NT2/D1 (cell line): ENCODE results near the gene PPFIBP1.
A peak's percentile ranks its signal among the peaks of the same experiment; 100 is the strongest.
"Not testable (repeated sequence)": the region's sequence is repeated elsewhere in the genome, so short reads cannot be mapped to it uniquely, and the experiment has no call there.

Experiments used
- DNase-seq: peaks from one replicate; pipeline ENCODE4 v3.0.0-alpha.2; 2011; ENCODE audit warnings: low read depth, low spot score
- H3K27me3 ChIP-seq: 2 replicates; pipeline ENCODE4 v1.6.0; 2011; ENCODE audit warnings: mild to moderate bottlenecking; ENCODE audit not compliant: insufficient read length, insufficient read depth
- H3K36me3 ChIP-seq: 2 replicates; pipeline ENCODE4 v1.6.1; 2011; ENCODE audit warnings: mild to moderate bottlenecking, low read length, mixed read lengths; ENCODE audit not compliant: insufficient read depth, insufficient read length
- H3K4me1 ChIP-seq: 2 replicates; pipeline ENCODE4 v1.5.1; 2011; ENCODE audit not compliant: insufficient read depth, insufficient read length
- H3K4me3 ChIP-seq: 2 replicates; pipeline ENCODE4 v1.5.1; 2011; ENCODE audit warnings: low read depth; ENCODE audit not compliant: insufficient read length
- H3K9ac ChIP-seq: 2 replicates; pipeline ENCODE4 v1.6.0; 2011; ENCODE audit warnings: low read depth; ENCODE audit not compliant: insufficient read length
- H3K9me3 ChIP-seq: 2 replicates; pipeline ENCODE4 v1.5.1; 2011; ENCODE audit warnings: mild to moderate bottlenecking, low read length; ENCODE audit not compliant: insufficient read depth
- SUZ12 ChIP-seq: IDR thresholded peaks from 2 replicates; pipeline ENCODE4 v1.6.1; 2011; ENCODE audit not compliant: insufficient read length, insufficient read depth; ENCODE audit errors: extremely low read depth
- YY1 ChIP-seq: IDR thresholded peaks from 2 replicates; pipeline ENCODE4 v1.6.1; 2011; ENCODE audit not compliant: insufficient read length, insufficient read depth
- ZNF274 ChIP-seq: IDR thresholded peaks from 2 replicates; pipeline ENCODE4 v1.6.1; 2011; ENCODE audit warnings: mild to moderate bottlenecking, low read depth, low read length

The PPFIBP1 gene

GRCh38 chr12:27588776-27589175 lies 64.8 kb downstream of the PPFIBP1 start:
- H3K9ac ChIP-seq: no peak overlapping the region
- no peak for DNase-seq
- TF ChIP-seq ZNF274 (no peak), SUZ12 (no peak), YY1 (no peak)
- no peaks in the 10 kb centered on the region for H3K27me3 ChIP-seq
- H3K9me3 ChIP-seq: no peaks in the 10 kb centered on the region
- H3K4me1 ChIP-seq: no peaks in the 10 kb centered on the region
- no peak overlapping the region for H3K4me3 ChIP-seq
- H3K36me3 ChIP-seq: peaks cover 13% of the 10 kb centered on the region

- Histone ChIP-seq H3K9ac (no peak overlapping the region), H3K27me3 (no peaks in the 10 kb centered on the region), H3K36me3 (peaks cover 10% of the 10 kb centered on the region), H3K4me1 (no peaks in the 10 kb centered on the region), H3K9me3 (no peaks in the 10 kb centered on the region), H3K4me3 (no peak overlapping the region)
- TF ChIP-seq ZNF274: no peak
- TF ChIP-seq YY1: no peak
- no peak for TF ChIP-seq SUZ12
- DNase-seq: no peak
Measured at GRCh38 chr12:27589419-27589818, 65.4 kb downstream of the PPFIBP1 start.

DNA sequence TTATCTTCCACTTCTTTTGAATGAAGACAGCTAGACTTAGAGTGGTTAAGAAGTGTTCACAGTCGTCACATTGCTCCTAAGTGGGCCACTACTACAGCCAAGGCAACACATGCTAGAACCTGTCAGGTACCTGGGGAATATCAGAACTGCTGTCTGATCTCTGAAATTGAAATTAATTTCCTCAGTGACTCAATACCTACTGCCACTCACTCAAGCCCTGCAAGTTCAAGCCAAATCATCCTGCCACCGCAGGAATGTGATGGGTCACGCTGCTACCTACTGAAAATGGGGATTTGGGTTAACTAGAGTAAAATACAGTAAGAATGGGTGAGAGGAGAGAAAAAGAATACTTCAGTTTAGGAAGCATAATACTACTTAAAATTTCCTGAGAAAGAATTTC lies 67.7 kb downstream of the PPFIBP1 start:
- peaks cover 23% of the 10 kb centered on the region for H3K36me3 ChIP-seq
- H3K4me3 ChIP-seq, H3K9ac ChIP-seq, H3K4me1 ChIP-seq, DNase-seq, H3K27me3 ChIP-seq, H3K9me3 ChIP-seq: not testable (repeated sequence)

DNA sequence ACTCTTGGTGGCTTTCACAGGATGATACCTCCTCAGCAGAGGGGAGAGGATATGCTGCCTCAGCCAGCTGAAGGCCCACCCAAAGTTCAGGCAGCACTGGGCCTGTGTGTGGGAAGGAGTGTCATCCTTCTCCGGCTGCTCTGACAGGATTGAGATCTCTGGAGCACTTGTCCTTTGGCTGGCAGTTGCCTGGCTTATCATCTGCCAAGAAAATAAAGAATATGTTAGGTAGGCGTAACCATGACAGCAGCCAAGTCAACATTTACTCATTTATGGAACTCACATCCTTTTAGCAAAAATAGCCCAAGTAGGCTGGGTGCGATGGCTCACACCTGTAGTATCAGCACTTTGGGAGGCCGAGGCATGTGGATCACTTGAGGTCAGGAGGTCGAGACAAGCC lies 68.5 kb downstream of the PPFIBP1 start:
- DNase-seq: no peak
- Histone ChIP-seq H3K4me1 (no peaks in the 10 kb centered on the region), H3K36me3 (peaks cover 23% of the 10 kb centered on the region), H3K9ac (no peak overlapping the region), H3K27me3 (no peaks in the 10 kb centered on the region), H3K9me3 (0 out of 2 replicates have a peak, but pooled peaks cover 3% of the 10 kb centered on the region), H3K4me3 (no peak overlapping the region)
- TF ChIP-seq ZNF274 (no peak), SUZ12 (no peak), YY1 (no peak)

DNA sequence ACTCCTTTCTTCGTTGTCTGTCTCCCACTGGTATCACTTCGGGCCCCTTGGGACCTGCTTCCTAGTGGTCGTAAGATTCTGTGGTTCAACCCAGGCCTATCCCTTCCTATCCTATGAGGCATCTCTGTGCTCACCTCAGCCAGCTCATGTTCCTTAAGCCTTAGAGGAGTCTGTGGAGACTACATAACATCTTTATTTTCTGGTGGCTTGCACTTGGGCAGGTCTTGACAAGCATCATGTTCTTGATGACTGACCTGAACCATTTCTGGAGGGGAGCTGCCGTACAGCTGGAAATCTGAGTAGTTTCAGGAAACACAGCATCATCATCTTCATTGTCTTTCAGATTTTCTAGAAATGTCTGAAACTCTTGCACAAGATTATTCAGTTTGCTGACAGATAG lies 69.3 kb downstream of the PPFIBP1 start:
- Histone ChIP-seq H3K27me3 (no peaks in the 10 kb centered on the region), H3K9me3 (peaks cover 7% of the 10 kb centered on the region; the same call in 1 of the 2 replicates), H3K4me1 (no peaks in the 10 kb centered on the region), H3K9ac (no peak overlapping the region), H3K36me3 (peaks cover 23% of the 10 kb centered on the region), H3K4me3 (no peak overlapping the region)
- TF ChIP-seq YY1 (no peak), SUZ12 (no peak), ZNF274 (no peak)
- no peak for DNase-seq

DNA sequence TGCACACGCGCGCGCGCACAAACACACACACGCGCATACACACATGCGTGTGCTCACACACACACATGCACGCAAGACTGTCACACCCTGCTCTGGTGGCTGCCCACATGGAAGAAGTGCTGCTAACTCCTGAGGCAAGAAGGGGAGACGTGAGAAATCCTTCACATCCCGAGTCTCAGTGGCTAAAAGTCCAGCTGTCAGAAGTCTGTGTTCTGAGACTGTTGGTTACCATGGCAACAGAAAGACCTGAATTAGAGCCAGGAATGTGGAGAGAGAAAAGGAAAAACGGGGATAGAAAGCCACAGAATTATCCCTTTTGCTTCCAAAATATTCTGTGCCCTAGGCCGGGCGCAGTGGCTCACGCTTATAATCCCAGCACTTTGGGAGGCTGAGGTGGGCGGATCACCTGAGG lies 71.2 kb downstream of the PPFIBP1 start:
- Histone ChIP-seq H3K4me1 (no peaks in the 10 kb centered on the region), H3K9ac (no peak overlapping the region), H3K4me3 (no peak overlapping the region), H3K36me3 (peaks cover 23% of the 10 kb centered on the region), H3K27me3 (no peaks in the 10 kb centered on the region), H3K9me3 (peaks cover 7% of the 10 kb centered on the region; the same call in 1 of the 2 replicates)
- peak; percentile 23 for DNase-seq
- TF ChIP-seq ZNF274 (no peak), YY1 (no peak), SUZ12 (no peak)

- not testable (repeated sequence) for DNase-seq, H3K4me1 ChIP-seq, H3K27me3 ChIP-seq, H3K4me3 ChIP-seq, H3K9ac ChIP-seq
- peaks cover 14% of the 10 kb centered on the region; the same call in 1 of the 2 replicates for H3K9me3 ChIP-seq
- H3K36me3 ChIP-seq: peaks cover 13% of the 10 kb centered on the region
Measured at GRCh38 chr12:27598866-27599265, 74.9 kb downstream of the PPFIBP1 start.

- H3K36me3 ChIP-seq, DNase-seq, H3K27me3 ChIP-seq, H3K4me1 ChIP-seq, H3K9ac ChIP-seq, H3K4me3 ChIP-seq: not testable (repeated sequence)
- H3K9me3 ChIP-seq: peaks cover 26% of the 10 kb centered on the region
Measured at GRCh38 chr12:27601056-27601828, 77.2 kb downstream of the PPFIBP1 start.
